C4-2B (cell line): ENCODE data around the gene BSG.

Source experiments
- H3K27ac ChIP-seq: fragments of 450-650 bp; 2 replicates; pipeline ENCODE4 v1.5.1; 2017
- CTCF ChIP-seq: fragments of 450-650 bp; conservative IDR thresholded peaks from 2 replicates; pipeline ENCODE4 v1.5.1; 2017; ENCODE audit warnings: mild to moderate bottlenecking
- ZFX ChIP-seq: fragments of 450-650 bp; IDR thresholded peaks from 2 replicates; pipeline ENCODE4 v1.6.1; 2017

The BSG gene

GRCh38 chr19:607301-608154 lies 35.1 kb downstream of the BSG start:
- TF ChIP-seq ZFX (no peak), CTCF (no peak)

GRCh38 chr19:608155-609003 lies 36.0 kb downstream of the BSG start:
- no peak overlapping the region for H3K27ac ChIP-seq
- TF ChIP-seq CTCF (no peak), ZFX (no peak)

More at GRCh38 chr19:607301-608154, 35.1 kb downstream of the BSG start:
- no peak overlapping the region for H3K27ac ChIP-seq

- H3K27ac ChIP-seq = no peak overlapping the region
- TF ChIP-seq ZFX = no peak
- TF ChIP-seq CTCF = no peak
These were observed 36.6 kb downstream of the BSG start for GRCh38 chr19:609004-609346.

GRCh38 chr19:610071-610800 lies 37.8 kb downstream of the BSG start:
- H3K27ac ChIP-seq = no peak overlapping the region
- TF ChIP-seq CTCF (no peak), ZFX (no peak)

- H3K27ac ChIP-seq = no peak overlapping the region
- TF ChIP-seq ZFX = no peak
- TF ChIP-seq CTCF = no peak
These were observed 38.5 kb downstream of the BSG start for GRCh38 chr19:610801-611480.

GRCh38 chr19:611481-611868 lies 39.1 kb downstream of the BSG start:
- TF ChIP-seq ZFX = no peak
- no peak for TF ChIP-seq CTCF

More at GRCh38 chr19:611481-611868, 39.1 kb downstream of the BSG start:
- H3K27ac ChIP-seq = no peak overlapping the region
